SK-N-SH (cell line): ENCODE measurements around the gene TNFAIP2.

ENCODE experiments used
- CTCF ChIP-seq: fragments of 200-600 bp; sonication (generic); IDR thresholded peaks from 2 replicates; pipeline ENCODE4 v1.6.1; 2017; ENCODE audit warnings: antibody characterized with exemption, mild to moderate bottlenecking, moderate library complexity
- EP300 ChIP-seq, 2 experiments: IDR thresholded peaks; 2 replicates each; pipeline versions ENCODE4 v1.4.0 to v1.6.1; 2012; ENCODE audit warnings: borderline replicate concordance in 1 of 2, low read depth in 1 of 2, low read length in 1 of 2
- GABPA ChIP-seq: IDR thresholded peaks from 2 replicates; pipeline ENCODE4 v1.4.0; 2012; ENCODE audit warnings: low read depth, mild to moderate bottlenecking
- MXI1 ChIP-seq: IDR thresholded peaks from 2 replicates; pipeline ENCODE4 v1.6.1; 2012; ENCODE audit warnings: mild to moderate bottlenecking, low read depth, low read length, improper control_type of control experiment
- POLR2AphosphoS5 ChIP-seq: IDR thresholded peaks from 2 replicates; pipeline ENCODE4 v1.6.1; 2012; ENCODE audit warnings: low read depth, low read length
- REST ChIP-seq: IDR thresholded peaks from 2 replicates; pipeline ENCODE4 v1.6.1; 2012; ENCODE audit warnings: mild to moderate bottlenecking, low read depth, low read length, moderate library complexity
- SMC3 ChIP-seq: IDR thresholded peaks from 2 replicates; pipeline ENCODE4 v1.6.1; 2012; ENCODE audit warnings: low read depth, low read length, improper control_type of control experiment
- TAF1 ChIP-seq: IDR thresholded peaks from 2 replicates; pipeline ENCODE4 v1.6.1; 2012; ENCODE audit warnings: low read depth, mild to moderate bottlenecking, low read length, moderate library complexity, borderline replicate concordance
- YY1 ChIP-seq: IDR thresholded peaks from 2 replicates; pipeline ENCODE4 v1.4.0; 2012; ENCODE audit warnings: low read depth, mild to moderate bottlenecking

- TF ChIP-seq CTCF (no peak), POLR2AphosphoS5 (no peak), YY1 (no peak), EP300 (IDR thresholded peaks at IDR 0.05; ENCODE audit: borderline replicate concordance in 1 of 2, low read depth in 1 of 2, low read length in 1 of 2) (no peak), MXI1 (no peak), REST (no peak), TAF1 (no peak), SMC3 (no peak), GABPA (no peak)
Measured at GRCh38 chr14:103143506-103143905, 20.2 kb downstream of the TNFAIP2 start.
